Loucy (cell line): ENCODE data around the gene LYPD4.

Source experiments
- H2AFZ ChIP-seq: fragments of 200-600 bp; sonication (generic); 2 replicates; pipeline ENCODE4 v1.6.0; 2016; ENCODE audit warnings: antibody characterized with exemption, mild to moderate bottlenecking, low read length, moderate library complexity
- H3F3A ChIP-seq: fragments of 200-600 bp; 2 replicates; pipeline ENCODE4 v1.6.0; 2016; ENCODE audit warnings: antibody characterized with exemption, low read depth, mild to moderate bottlenecking
- H3K27me3 ChIP-seq: fragments of 200-600 bp; sonication (generic); 2 replicates; pipeline ENCODE4 v1.6.1; 2014; ENCODE audit warnings: low read length, mild to moderate bottlenecking; ENCODE audit not compliant: insufficient read depth, poor library complexity, severe bottlenecking
- H3K36me3 ChIP-seq: fragments of 200-600 bp; sonication (generic); 2 replicates; pipeline ENCODE4 v1.6.1; 2016; ENCODE audit warnings: low read length; ENCODE audit not compliant: insufficient read depth
- H3K4me1 ChIP-seq: fragments of 200-600 bp; sonication (generic); 2 replicates; pipeline ENCODE4 v1.5.1; 2014; ENCODE audit warnings: low read length, mild to moderate bottlenecking; ENCODE audit not compliant: insufficient read depth, poor library complexity, severe bottlenecking
- H3K4me2 ChIP-seq: fragments of 200-600 bp; sonication (generic); 2 replicates; pipeline ENCODE4 v1.6.0; 2014; ENCODE audit warnings: antibody characterized with exemption, low read length, low read depth, mild to moderate bottlenecking; ENCODE audit not compliant: poor library complexity, severe bottlenecking
- H3K4me3 ChIP-seq: fragments of 200-600 bp; sonication (generic); 2 replicates; pipeline ENCODE4 v1.5.1; 2014; ENCODE audit warnings: low read length, mild to moderate bottlenecking, mixed read lengths; ENCODE audit not compliant: poor library complexity, severe bottlenecking
- H3K79me2 ChIP-seq: fragments of 200-600 bp; sonication (generic); 2 replicates; pipeline ENCODE4 v1.6.1; 2014; ENCODE audit warnings: low read length; ENCODE audit not compliant: insufficient read depth
- H3K9ac ChIP-seq: fragments of 200-600 bp; sonication (generic); 2 replicates; pipeline ENCODE4 v1.6.0; 2014; ENCODE audit warnings: mild to moderate bottlenecking, low read depth, low read length, moderate library complexity; ENCODE audit not compliant: poor library complexity, severe bottlenecking
- H3K9me2 ChIP-seq: fragments of 200-600 bp; sonication (generic); replicated peaks from 2 replicates; pipeline ENCODE4 v1.6.1; 2016; ENCODE audit warnings: low read depth, low read length, mixed read lengths
- H3K9me3 ChIP-seq: fragments of 200-600 bp; sonication (generic); 2 replicates; pipeline ENCODE4 v1.6.1; 2014; ENCODE audit warnings: mild to moderate bottlenecking, antibody characterized with exemption, low read length, low read depth; ENCODE audit not compliant: insufficient read depth
- H4K20me1 ChIP-seq: fragments of 200-600 bp; sonication (generic); 2 replicates; pipeline ENCODE4 v1.6.0; 2014; ENCODE audit warnings: antibody characterized with exemption, low read length, mild to moderate bottlenecking; ENCODE audit not compliant: insufficient read depth, poor library complexity, severe bottlenecking
- CTCF ChIP-seq: fragments of 200-600 bp; sonication (generic); conservative IDR thresholded peaks from 2 replicates; pipeline ENCODE4 v1.5.1; 2014; ENCODE audit warnings: mild to moderate bottlenecking, antibody characterized with exemption, low read length
- EZH2phosphoT487 ChIP-seq: fragments of 200-600 bp; IDR thresholded peaks from 2 replicates; pipeline ENCODE4 v1.6.1; 2018; ENCODE audit warnings: antibody characterized with exemption, mild to moderate bottlenecking, moderate library complexity, borderline replicate concordance

The LYPD4 gene

GRCh38 chr19:41869374-41869955, 25.0 kb upstream of the LYPD4 start:
- Histone ChIP-seq H3K9ac (no peak overlapping the region), H3K4me3 (no peak overlapping the region), H3K4me1 (peaks cover 15% of the 10 kb centered on the region), H3K9me2 (no peaks in the 10 kb centered on the region), H3K4me2 (no peak overlapping the region), H4K20me1 (peaks cover 54% of the 10 kb centered on the region), H3F3A (peaks cover 15% of the 10 kb centered on the region; the same call in 1 of the 2 replicates), H3K9me3 (no peaks in the 10 kb centered on the region), H3K79me2 (peaks cover 48% of the 10 kb centered on the region), H2AFZ (no peak overlapping the region), H3K27me3 (no peaks in the 10 kb centered on the region), H3K36me3 (peaks cover 67% of the 10 kb centered on the region)
- TF ChIP-seq EZH2phosphoT487, result no peak

GRCh38 chr19:41868989-41869300, 24.5 kb upstream of the LYPD4 start:
- H3K36me3 ChIP-seq, result peaks cover 72% of the 10 kb centered on the region
- peaks cover 15% of the 10 kb centered on the region; the same call in 1 of the 2 replicates for H3F3A ChIP-seq
- no peaks in the 10 kb centered on the region for H3K27me3 ChIP-seq
- no peak overlapping the region for H3K4me3 ChIP-seq
- H3K9me2 ChIP-seq, result no peaks in the 10 kb centered on the region
- H2AFZ ChIP-seq, result no peak overlapping the region
- H3K4me2 ChIP-seq, result no peak overlapping the region
- no peak for TF ChIP-seq CTCF
- peaks cover 20% of the 10 kb centered on the region for H3K4me1 ChIP-seq
- H4K20me1 ChIP-seq, result peaks cover 60% of the 10 kb centered on the region
- no peaks in the 10 kb centered on the region for H3K9me3 ChIP-seq
- H3K9ac ChIP-seq, result no peak overlapping the region
- H3K79me2 ChIP-seq, result peaks cover 53% of the 10 kb centered on the region

GRCh38 chr19:41868120-41868988, 23.9 kb upstream of the LYPD4 start:
- H3F3A ChIP-seq, result peaks cover 15% of the 10 kb centered on the region; the same call in 1 of the 2 replicates
- peaks cover 66% of the 10 kb centered on the region for H4K20me1 ChIP-seq
- peak overlapping the region; percentile 16 for H3K9ac ChIP-seq
- H3K9me2 ChIP-seq, result no peaks in the 10 kb centered on the region
- TF ChIP-seq EZH2phosphoT487 (no peak), CTCF (no peak)
- peaks cover 23% of the 10 kb centered on the region for H3K4me1 ChIP-seq
- H3K27me3 ChIP-seq, result no peaks in the 10 kb centered on the region
- H3K4me2 ChIP-seq, result peak overlapping the region; percentile 46
- H3K4me3 ChIP-seq, result no peak overlapping the region
- no peak overlapping the region for H2AFZ ChIP-seq
- H3K79me2 ChIP-seq, result peaks cover 59% of the 10 kb centered on the region
- H3K9me3 ChIP-seq, result no peaks in the 10 kb centered on the region
- H3K36me3 ChIP-seq, result peaks cover 77% of the 10 kb centered on the region
